Muscle layer of colon (tissue), 2 donors: ENCODE measurements around the gene NCKIPSD.
"Not testable (repeated sequence)": the region's sequence is repeated elsewhere in the genome, so short reads cannot be mapped to it uniquely, and the experiment has no call there.

Experiments
- H3K27ac ChIP-seq: one replicate; pipeline ENCODE4 v1.7.0; 2013; ENCODE audit warnings: low read depth, mild to moderate bottlenecking, low read length, moderate library complexity
- H3K27me3 ChIP-seq, 2 donors: one replicate each; pipeline ENCODE4 v1.7.0; 2013; ENCODE audit warnings: low read length in 2 of 2, mild to moderate bottlenecking in 2 of 2; ENCODE audit not compliant: insufficient read depth in 2 of 2, control insufficient read depth in 1 of 2
- H3K36me3 ChIP-seq: one replicate; pipeline ENCODE4 v1.7.0; 2013; ENCODE audit warnings: mild to moderate bottlenecking, low read length; ENCODE audit not compliant: insufficient read depth
- H3K4me1 ChIP-seq: one replicate; pipeline ENCODE4 v1.7.0; 2013; ENCODE audit warnings: mild to moderate bottlenecking, low read length; ENCODE audit not compliant: insufficient read depth
- H3K4me3 ChIP-seq, 2 donors: one replicate each; pipeline ENCODE4 v1.7.0; 2013; ENCODE audit warnings: low read length in 2 of 2, low read depth in 1 of 2, mild to moderate bottlenecking in 1 of 2, moderate library complexity in 1 of 2
- H3K9ac ChIP-seq: one replicate; pipeline ENCODE4 v1.7.0; 2013; ENCODE audit warnings: low read length
- H3K9me3 ChIP-seq: one replicate; pipeline ENCODE4 v1.7.0; 2013; ENCODE audit warnings: mild to moderate bottlenecking, low read length
- donor health status: abdominal sarcoma.
- donor health status: Adenocarcinoma of cecum.

The NCKIPSD gene

GRCh38 chr3:48685603-48686511, at the start of gene NCKIPSD:
Gene NCKIPSD (minus strand): TSS chr3:48685915. CDS start chr3:48685807, 108 bp downstream.
- Histone ChIP-seq H3K4me3 (peak within 1 kb of the TSS; percentile 89 to 99), H3K4me1 (peaks cover 33% of the 10 kb centered on the region), H3K9ac (peak within 1 kb of the TSS; percentile 82), H3K9me3 (no peaks in the 10 kb centered on the region), H3K27me3 (no peaks in the 10 kb centered on the region), H3K36me3 (peaks cover 50% of the 10 kb centered on the region), H3K27ac (peak within 1 kb of the TSS; percentile 85)

GRCh38 chr3:48735075-48735767, 49.5 kb upstream of the NCKIPSD start:
- H3K9ac ChIP-seq, H3K4me3 ChIP-seq, H3K36me3 ChIP-seq, H3K27me3 ChIP-seq, H3K27ac ChIP-seq, H3K9me3 ChIP-seq: not testable (repeated sequence)
- H3K4me1 ChIP-seq, result peaks cover 24% of the 10 kb centered on the region

GRCh38 chr3:48734541-48734940, 48.8 kb upstream of the NCKIPSD start:
- not testable (repeated sequence) for H3K9me3 ChIP-seq, H3K9ac ChIP-seq, H3K4me3 ChIP-seq, H3K36me3 ChIP-seq, H3K27me3 ChIP-seq, H3K27ac ChIP-seq
- peaks cover 18% of the 10 kb centered on the region for H3K4me1 ChIP-seq

- peaks cover 12% of the 10 kb centered on the region for H3K4me1 ChIP-seq
- H3K9ac ChIP-seq, H3K9me3 ChIP-seq, H3K27me3 ChIP-seq, H3K4me3 ChIP-seq, H3K36me3 ChIP-seq, H3K27ac ChIP-seq: not testable (repeated sequence)
Observed at GRCh38 chr3:48733752-48734518, 48.2 kb upstream of the NCKIPSD start.

- Histone ChIP-seq H3K9me3 (no peaks in the 10 kb centered on the region), H3K27me3 (no peaks in the 10 kb centered on the region), H3K36me3 (no peaks in the 10 kb centered on the region), H3K27ac (no peak overlapping the region), H3K9ac (no peak overlapping the region), H3K4me3 (no peak overlapping the region), H3K4me1 (no peaks in the 10 kb centered on the region)
Observed at GRCh38 chr3:48727511-48727910, 41.8 kb upstream of the NCKIPSD start.

GRCh38 chr3:48725185-48725855, 39.6 kb upstream of the NCKIPSD start:
- H3K27ac ChIP-seq, H3K9ac ChIP-seq, H3K27me3 ChIP-seq: not testable (repeated sequence)

GRCh38 chr3:48723725-48724124, 38.0 kb upstream of the NCKIPSD start:
- Histone ChIP-seq H3K36me3 (no peaks in the 10 kb centered on the region), H3K9me3 (no peaks in the 10 kb centered on the region), H3K27ac (no peak overlapping the region), H3K4me3 (no peak overlapping the region), H3K4me1 (no peaks in the 10 kb centered on the region), H3K27me3 (no peaks in the 10 kb centered on the region), H3K9ac (no peak overlapping the region)

More at GRCh38 chr3:48725185-48725855, 39.6 kb upstream of the NCKIPSD start:
- not testable (repeated sequence) for H3K36me3 ChIP-seq, H3K9me3 ChIP-seq, H3K4me3 ChIP-seq, H3K4me1 ChIP-seq

- H3K27me3 ChIP-seq, H3K4me3 ChIP-seq, H3K4me1 ChIP-seq, H3K9me3 ChIP-seq, H3K27ac ChIP-seq, H3K9ac ChIP-seq, H3K36me3 ChIP-seq: not testable (repeated sequence)
Observed at GRCh38 chr3:48723293-48723692, 37.6 kb upstream of the NCKIPSD start.

- Histone ChIP-seq H3K27ac (peak within 1 kb of the TSS; percentile 71), H3K4me1 (peaks cover 20% of the 10 kb centered on the region), H3K27me3 (no peaks in the 10 kb centered on the region)
Observed at GRCh38 chr3:48716982-48717746, 31.4 kb upstream of the NCKIPSD start, which contains the start of gene IP6K2. Gene IP6K2 (minus strand): TSS chr3:48717221. CDS start chr3:48695291, 21,930 bp downstream.

GRCh38 chr3:48716508-48716981, 30.8 kb upstream of the NCKIPSD start:
- H3K4me1 ChIP-seq, result peaks cover 24% of the 10 kb centered on the region
- H3K36me3 ChIP-seq, result peaks cover 4% of the 10 kb centered on the region
- H3K27ac ChIP-seq, result peak overlapping the region; percentile 71
- H3K27me3 ChIP-seq, result no peaks in the 10 kb centered on the region
- H3K4me3 ChIP-seq, result peak overlapping the region; percentile 42 to 96
- H3K9ac ChIP-seq, result peak overlapping the region; percentile 91
- no peaks in the 10 kb centered on the region for H3K9me3 ChIP-seq

More at GRCh38 chr3:48716982-48717746, 31.4 kb upstream of the NCKIPSD start, which contains the start of gene IP6K2:
- Histone ChIP-seq H3K9ac (peak within 1 kb of the TSS; percentile 91), H3K9me3 (no peaks in the 10 kb centered on the region), H3K36me3 (no peaks in the 10 kb centered on the region), H3K4me3 (peak within 1 kb of the TSS; percentile 42 to 96)
